CD1c-positive myeloid dendritic cell (primary cell): ENCODE measurements around the gene AZIN2.
"Not testable (repeated sequence)": the region's sequence is repeated elsewhere in the genome, so short reads cannot be mapped to it uniquely, and the experiment has no call there.

ENCODE experiments used
- DNase-seq: peaks from one replicate; pipeline ENCODE4 v3.0.0-alpha.2; 2016; ENCODE audit errors: extremely low spot score

AZIN2 gene

GRCh38 chr1:33127001-33127823 is 46.3 kb downstream of the AZIN2 start:
- peak; percentile 100 for DNase-seq

GRCh38 chr1:33128781-33129180 is 47.8 kb downstream of the AZIN2 start:
- no peak for DNase-seq

- DNase-seq = no peak
Measured at GRCh38 chr1:33130297-33130696, 49.3 kb downstream of the AZIN2 start.

GRCh38 chr1:33131191-33131590 is 50.2 kb downstream of the AZIN2 start:
- no peak for DNase-seq

GRCh38 chr1:33132549-33132948 is 51.6 kb downstream of the AZIN2 start:
- no peak for DNase-seq

GRCh38 chr1:33133478-33134105 is 52.6 kb downstream of the AZIN2 start:
- DNase-seq = no peak

- not testable (repeated sequence) for DNase-seq
Measured at GRCh38 chr1:33136041-33136440, 55.1 kb downstream of the AZIN2 start.

GRCh38 chr1:33137800-33138199 is 56.8 kb downstream of the AZIN2 start:
- no peak for DNase-seq

- no peak for DNase-seq
Measured at GRCh38 chr1:33140153-33141149, 59.5 kb downstream of the AZIN2 start.

- DNase-seq = no peak
Measured at GRCh38 chr1:33141216-33141615, 60.3 kb downstream of the AZIN2 start.

- no peak for DNase-seq
Measured at GRCh38 chr1:33141781-33142180, 60.8 kb downstream of the AZIN2 start.

- DNase-seq = no peak
Measured at GRCh38 chr1:33142483-33143064, 61.6 kb downstream of the AZIN2 start.

- DNase-seq = no peak
Measured at GRCh38 chr1:33143176-33143575, 62.2 kb downstream of the AZIN2 start.

- no peak for DNase-seq
Measured at GRCh38 chr1:33143698-33144097, 62.7 kb downstream of the AZIN2 start.

- no peak for DNase-seq
Measured at GRCh38 chr1:33146003-33146402, 65.0 kb downstream of the AZIN2 start.

GRCh38 chr1:33147275-33147996 is 66.5 kb downstream of the AZIN2 start:
- no peak for DNase-seq

- peak; percentile 9 for DNase-seq
Measured at GRCh38 chr1:33147997-33148314, 67.0 kb downstream of the AZIN2 start.

- no peak for DNase-seq
Measured at GRCh38 chr1:33148615-33149014, 67.7 kb downstream of the AZIN2 start.

GRCh38 chr1:33149453-33150190 is 68.7 kb downstream of the AZIN2 start:
- no peak for DNase-seq

GRCh38 chr1:33150522-33150921 is 69.6 kb downstream of the AZIN2 start:
- DNase-seq = no peak

- DNase-seq = no peak
Measured at GRCh38 chr1:33151116-33151515, 70.2 kb downstream of the AZIN2 start.
